Activated CD4-positive, CD25-positive, alpha-beta regulatory T cell (primary cell): ENCODE results near the gene STARD13.
"Not testable (repeated sequence)": the region's sequence is repeated elsewhere in the genome, so short reads cannot be mapped to it uniquely, and the experiment has no call there.

Experiments used
- DNase-seq, 4 experiments: peaks; one replicate each; lab custom pipeline; 2025; lab: John Stamatoyannopoulos, UW

The STARD13 gene

GRCh38 chr13:33195693-33196464, 89.7 kb downstream of the STARD13 start:
- DNase-seq, result no peak

GRCh38 chr13:33194820-33195692, 90.5 kb downstream of the STARD13 start:
- no peak for DNase-seq

- DNase-seq, result no peak
Observed at GRCh38 chr13:33193428-33193974, 92.1 kb downstream of the STARD13 start.

- DNase-seq, result no peak
Observed at GRCh38 chr13:33191425-33192210, 93.9 kb downstream of the STARD13 start.

- DNase-seq, result no peak
Observed at GRCh38 chr13:33189470-33189869, 96.1 kb downstream of the STARD13 start.

- DNase-seq, result no peak
Observed at GRCh38 chr13:33188093-33188882, 97.3 kb downstream of the STARD13 start.

- DNase-seq, result no peak
Observed at GRCh38 chr13:33186861-33187291, 98.7 kb downstream of the STARD13 start.

GRCh38 chr13:33185853-33186252, 99.7 kb downstream of the STARD13 start:
- no peak for DNase-seq

- no peak for DNase-seq
Observed at GRCh38 chr13:33184530-33184929, 101.0 kb downstream of the STARD13 start.

GRCh38 chr13:33184112-33184490, 101.5 kb downstream of the STARD13 start:
- no peak for DNase-seq

GRCh38 chr13:33183431-33184111, 102.0 kb downstream of the STARD13 start:
- DNase-seq, result no peak

- DNase-seq, result no peak
Observed at GRCh38 chr13:33182729-33183128, 102.8 kb downstream of the STARD13 start.

- no peak for DNase-seq
Observed at GRCh38 chr13:33181264-33181663, 104.3 kb downstream of the STARD13 start.

GRCh38 chr13:33180122-33180804, 105.3 kb downstream of the STARD13 start:
- DNase-seq, result no peak

GRCh38 chr13:33179463-33179862, 106.1 kb downstream of the STARD13 start:
- DNase-seq, result no peak

- no peak for DNase-seq
Observed at GRCh38 chr13:33178209-33178840, 107.2 kb downstream of the STARD13 start.

GRCh38 chr13:33177340-33178208, 108.0 kb downstream of the STARD13 start:
- not testable (repeated sequence) for DNase-seq

GRCh38 chr13:33176526-33176925, 109.0 kb downstream of the STARD13 start:
- DNase-seq, result no peak
